DND-41 (cell line): ENCODE results near the gene VTI1A.

Experiments
- EZH2 ChIP-seq: IDR thresholded peaks from 3 replicates; pipeline ENCODE4 v1.6.1; 2012; ENCODE audit warnings: borderline replicate concordance, low read depth, mild to moderate bottlenecking, moderate library complexity, low read length, inconsistent platforms; ENCODE audit not compliant: severe bottlenecking
- TF ChIP-seq, protein P1 (sequence below): IDR thresholded peaks from 2 replicates; pipeline ENCODE4 v1.5.1; 2012; ENCODE audit warnings: borderline replicate concordance, low read length, moderate library complexity, mild to moderate bottlenecking; ENCODE audit not compliant: poor library complexity, severe bottlenecking; ENCODE audit errors: extremely low read depth

DNA sequence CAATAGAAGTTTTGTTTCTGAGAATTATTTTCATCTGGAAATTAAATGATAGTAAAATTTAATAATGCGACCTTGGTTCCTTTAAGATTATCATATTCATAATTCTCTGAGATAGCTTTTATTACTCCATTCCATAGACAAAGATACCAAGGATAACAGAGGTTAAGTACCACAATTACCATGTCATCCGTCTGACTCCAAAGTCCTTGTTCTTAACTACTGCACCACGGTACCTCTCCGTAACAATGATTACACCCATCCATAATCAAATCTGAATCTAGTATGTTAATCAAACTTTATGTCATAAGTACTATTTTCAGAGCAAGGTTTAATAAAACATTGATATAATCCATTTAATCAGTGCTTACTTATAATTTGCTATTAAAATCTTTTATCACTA lies 8.7 kb upstream of the VTI1A start:
- TF ChIP-seq, protein P1, sequence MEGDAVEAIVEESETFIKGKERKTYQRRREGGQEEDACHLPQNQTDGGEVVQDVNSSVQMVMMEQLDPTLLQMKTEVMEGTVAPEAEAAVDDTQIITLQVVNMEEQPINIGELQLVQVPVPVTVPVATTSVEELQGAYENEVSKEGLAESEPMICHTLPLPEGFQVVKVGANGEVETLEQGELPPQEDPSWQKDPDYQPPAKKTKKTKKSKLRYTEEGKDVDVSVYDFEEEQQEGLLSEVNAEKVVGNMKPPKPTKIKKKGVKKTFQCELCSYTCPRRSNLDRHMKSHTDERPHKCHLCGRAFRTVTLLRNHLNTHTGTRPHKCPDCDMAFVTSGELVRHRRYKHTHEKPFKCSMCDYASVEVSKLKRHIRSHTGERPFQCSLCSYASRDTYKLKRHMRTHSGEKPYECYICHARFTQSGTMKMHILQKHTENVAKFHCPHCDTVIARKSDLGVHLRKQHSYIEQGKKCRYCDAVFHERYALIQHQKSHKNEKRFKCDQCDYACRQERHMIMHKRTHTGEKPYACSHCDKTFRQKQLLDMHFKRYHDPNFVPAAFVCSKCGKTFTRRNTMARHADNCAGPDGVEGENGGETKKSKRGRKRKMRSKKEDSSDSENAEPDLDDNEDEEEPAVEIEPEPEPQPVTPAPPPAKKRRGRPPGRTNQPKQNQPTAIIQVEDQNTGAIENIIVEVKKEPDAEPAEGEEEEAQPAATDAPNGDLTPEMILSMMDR: no peak
- TF ChIP-seq EZH2: no peak
